Fibroblast of skin of right quadriceps (primary cell): ENCODE results near the gene SRGAP1.

Experiments used
- DNase-seq: peaks from one replicate; pipeline ENCODE4 v3.0.0-alpha.2; 2013

Gene SRGAP1

DNA sequence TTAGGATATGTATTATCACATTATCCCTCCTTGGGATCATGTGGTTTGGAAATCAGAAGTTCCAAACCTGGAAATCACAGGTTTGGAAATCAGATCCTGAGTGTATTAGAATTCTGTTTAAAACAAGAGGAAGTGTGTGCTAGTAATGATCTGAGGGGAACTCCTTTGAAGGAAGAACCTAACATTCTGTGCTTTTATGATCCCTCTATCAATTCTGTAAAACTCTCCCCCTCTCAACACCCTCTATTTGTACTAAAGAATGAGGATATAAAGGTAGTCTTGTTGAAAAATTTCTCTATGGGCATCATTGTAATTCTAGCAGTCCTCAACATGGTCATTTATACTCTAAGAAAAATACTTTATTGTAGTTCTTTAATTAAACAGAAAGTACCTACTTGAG, 97.4 kb downstream of the SRGAP1 start:
- no peak for DNase-seq

- DNase-seq = no peak
These were observed 98.2 kb downstream of the SRGAP1 start for GRCh38 chr12:63942464-63943241.

GRCh38 chr12:63944034-63944579, 99.6 kb downstream of the SRGAP1 start:
- no peak for DNase-seq

DNA sequence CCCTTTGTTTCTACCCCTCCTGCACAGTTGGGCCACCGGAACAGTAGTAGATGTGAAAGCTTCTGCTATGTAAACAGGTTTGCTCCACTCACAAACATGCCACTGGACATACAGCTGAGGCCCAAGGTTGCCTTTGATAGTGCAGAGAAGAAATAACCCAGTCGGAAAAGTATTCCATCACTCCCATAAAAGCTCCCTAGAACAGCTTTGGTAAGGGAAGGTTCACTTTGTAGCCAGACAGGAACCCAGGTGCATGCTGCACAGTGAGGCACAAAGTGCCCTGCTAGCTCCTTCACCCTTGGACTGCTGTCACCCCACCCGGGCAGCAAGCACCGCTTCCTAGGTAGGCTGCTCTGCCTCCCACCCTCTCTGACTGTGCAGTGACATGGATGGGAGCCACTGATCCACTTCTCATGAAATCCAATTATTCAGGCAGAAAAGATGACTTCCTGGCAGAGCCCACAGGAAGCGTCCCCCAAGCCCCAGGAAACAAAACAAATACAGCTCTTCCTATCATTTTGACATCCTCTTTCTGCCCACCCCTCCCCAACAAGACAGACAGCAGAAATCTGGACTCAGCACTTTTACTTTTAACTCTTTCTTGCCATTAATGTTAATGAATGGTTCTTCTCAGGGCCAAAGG, 100.2 kb downstream of the SRGAP1 start:
- DNase-seq = no peak

GRCh38 chr12:63945777-63946176, 101.3 kb downstream of the SRGAP1 start:
- no peak for DNase-seq

DNA sequence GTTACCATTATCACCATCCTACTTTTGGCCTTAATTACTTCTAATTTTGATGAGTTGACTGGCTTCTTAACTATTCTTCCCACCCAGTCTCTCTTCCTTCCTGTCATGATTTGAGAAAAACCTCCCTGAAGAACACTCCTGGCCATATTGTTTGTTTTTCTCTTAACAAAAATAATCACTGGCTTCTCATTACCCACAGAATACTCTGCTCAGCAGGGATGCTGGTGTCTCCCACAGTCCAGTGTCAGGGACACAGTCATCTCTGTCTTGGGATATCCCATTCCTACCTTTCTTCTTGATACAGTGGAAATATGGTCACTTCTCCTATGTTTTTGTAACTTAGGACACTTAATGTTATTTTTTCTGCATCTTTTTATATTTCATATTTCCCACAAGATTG, 103.7 kb downstream of the SRGAP1 start:
- DNase-seq = no peak

GRCh38 chr12:63949902-63950301, 105.4 kb downstream of the SRGAP1 start:
- DNase-seq = no peak

- no peak for DNase-seq
These were observed 108.5 kb downstream of the SRGAP1 start for GRCh38 chr12:63952995-63953394.

DNA sequence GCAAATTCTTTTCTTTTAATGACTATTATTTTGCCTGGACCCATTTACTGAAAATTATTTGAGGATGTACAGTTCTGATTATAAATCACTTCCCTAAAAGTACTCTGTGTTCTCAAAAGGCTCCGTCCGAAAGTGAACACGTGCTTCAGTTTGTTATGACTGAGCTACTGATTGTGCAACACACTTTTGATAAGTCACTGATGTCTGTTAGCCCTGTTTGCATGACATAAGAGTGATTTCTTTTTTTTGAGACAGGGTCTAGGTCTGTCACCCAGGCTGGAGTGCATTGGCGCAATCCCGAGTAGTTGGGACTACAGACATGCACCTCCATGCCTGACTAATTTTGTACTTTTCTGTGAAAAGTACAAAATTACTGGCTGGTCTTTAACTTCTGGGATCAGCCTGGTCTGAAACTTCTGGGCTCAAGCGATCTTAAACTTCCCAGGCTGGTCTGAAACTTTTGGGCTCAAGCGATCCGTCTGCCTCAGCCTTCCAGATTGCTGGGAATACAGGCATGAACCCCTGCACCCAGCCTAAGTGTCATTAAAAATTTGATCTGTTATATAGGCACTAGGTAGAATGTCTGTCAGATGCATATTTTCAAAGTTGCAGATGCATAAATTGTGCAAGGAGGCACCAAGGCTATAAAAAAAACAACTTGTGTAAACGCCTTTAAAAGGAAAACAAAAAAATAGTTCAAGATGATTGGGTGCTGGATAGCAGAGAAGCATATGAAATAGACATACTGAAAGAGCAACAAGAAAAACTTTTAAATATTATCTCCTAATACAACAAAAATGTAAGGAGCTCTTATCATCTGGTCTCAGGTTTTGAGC, 111.5 kb downstream of the SRGAP1 start:
- DNase-seq = no peak

GRCh38 chr12:63957496-63957895, 113.0 kb downstream of the SRGAP1 start:
- DNase-seq = no peak

DNA sequence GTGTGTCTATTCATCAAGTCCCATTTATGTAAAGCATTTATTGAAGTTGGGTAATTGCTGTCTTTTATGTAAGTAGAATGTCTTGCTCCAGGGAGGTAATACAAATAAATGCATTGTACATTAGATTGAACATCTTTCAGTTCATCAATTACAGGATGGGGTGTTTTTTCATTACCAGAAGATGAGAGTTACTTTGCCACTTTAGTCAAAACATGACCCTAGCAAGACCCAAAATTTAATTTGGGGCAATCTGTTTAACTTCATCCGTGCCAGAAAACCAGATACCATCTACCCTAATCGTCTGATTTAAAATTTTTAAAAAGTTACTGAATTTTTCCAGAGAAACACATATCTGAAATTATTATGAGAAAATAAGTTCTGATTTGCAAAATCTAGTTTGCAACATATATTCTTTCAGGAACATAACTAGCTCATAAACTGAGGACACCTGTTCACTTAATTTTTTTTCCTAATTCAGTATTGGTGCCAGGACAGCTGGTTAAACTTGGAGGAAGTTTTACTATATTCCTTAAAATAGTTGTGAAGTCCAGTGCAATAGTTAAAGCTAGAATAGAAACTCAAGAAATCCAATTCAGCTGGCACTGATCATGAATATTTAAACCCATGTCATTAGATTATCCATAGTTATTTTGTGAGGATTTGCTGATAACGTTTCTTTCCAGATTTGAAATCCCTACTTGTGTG, 114.5 kb downstream of the SRGAP1 start:
- DNase-seq = no peak

DNA sequence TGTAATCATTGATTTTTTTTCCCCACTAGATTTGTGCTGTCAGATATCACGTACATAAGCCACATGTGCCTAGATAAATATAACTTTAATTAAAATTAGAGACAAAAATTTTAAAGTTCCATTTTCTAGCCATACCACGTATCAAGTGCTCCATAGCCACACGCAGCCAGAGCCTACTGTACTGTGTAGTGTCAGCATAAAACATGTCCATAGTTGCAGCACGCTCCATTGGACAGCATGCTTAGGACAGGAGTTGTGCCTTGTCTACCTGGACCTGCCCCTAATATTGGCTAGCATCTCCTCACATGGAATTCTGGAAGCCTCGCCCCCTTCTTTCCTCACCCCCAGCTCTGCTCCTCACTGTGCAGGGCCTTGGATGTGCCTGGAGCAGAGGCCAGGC, 116.5 kb downstream of the SRGAP1 start:
- DNase-seq = no peak

- DNase-seq = no peak
These were observed 117.0 kb downstream of the SRGAP1 start for GRCh38 chr12:63961543-63961942.

DNA sequence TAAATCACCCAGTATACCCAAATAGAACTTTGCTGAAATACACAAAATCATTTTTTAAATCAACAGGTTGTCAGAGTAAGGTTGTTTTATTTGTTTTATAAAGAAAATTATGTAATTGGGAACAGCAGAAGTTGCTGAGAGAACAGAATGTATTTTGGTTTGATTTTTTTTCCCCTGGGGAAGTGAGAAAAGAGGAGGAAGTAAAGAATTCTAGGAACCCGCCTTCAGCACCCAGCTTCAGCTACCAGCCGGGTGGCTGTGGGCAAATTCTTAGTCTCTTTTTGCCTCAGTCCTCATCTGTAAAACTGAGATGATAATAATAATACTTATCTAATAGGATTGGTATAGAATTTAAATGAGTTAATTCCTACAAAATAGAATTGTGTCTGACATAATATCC, 119.4 kb downstream of the SRGAP1 start:
- no peak for DNase-seq

- no peak for DNase-seq
These were observed 119.8 kb downstream of the SRGAP1 start for GRCh38 chr12:63964301-63964700.

- DNase-seq = peak; percentile 25
These were observed 121.6 kb downstream of the SRGAP1 start for GRCh38 chr12:63965936-63966605.

GRCh38 chr12:63966606-63966975, 122.1 kb downstream of the SRGAP1 start:
- no peak for DNase-seq

- peak; percentile 68 for DNase-seq
These were observed 123.1 kb downstream of the SRGAP1 start for GRCh38 chr12:63967358-63968145.

GRCh38 chr12:63968673-63969072, 124.2 kb downstream of the SRGAP1 start:
- no peak for DNase-seq

DNA sequence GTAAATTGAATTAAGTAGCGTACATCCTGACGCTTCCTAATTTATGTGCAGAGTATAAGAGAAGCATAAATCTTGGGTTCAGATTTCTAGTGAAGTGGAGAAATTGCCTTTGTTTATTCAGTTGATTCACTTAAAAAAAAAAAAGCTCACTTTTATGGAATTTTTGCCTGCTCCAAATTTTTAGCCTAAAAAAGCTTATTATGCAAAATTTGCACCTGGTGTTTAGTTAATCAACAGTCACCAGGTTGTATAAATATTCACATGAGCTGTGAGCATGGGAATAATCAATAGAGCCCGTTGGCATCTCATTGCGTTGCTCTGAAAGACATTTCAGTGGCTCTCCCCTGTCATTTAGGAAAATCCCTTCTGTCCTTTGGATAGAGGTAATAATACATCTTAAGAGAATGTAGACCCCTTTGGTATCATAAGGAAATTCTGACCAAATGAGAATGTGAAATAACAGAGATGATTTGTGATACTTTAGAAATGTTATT, 132.4 kb downstream of the SRGAP1 start:
- DNase-seq = no peak

DNA sequence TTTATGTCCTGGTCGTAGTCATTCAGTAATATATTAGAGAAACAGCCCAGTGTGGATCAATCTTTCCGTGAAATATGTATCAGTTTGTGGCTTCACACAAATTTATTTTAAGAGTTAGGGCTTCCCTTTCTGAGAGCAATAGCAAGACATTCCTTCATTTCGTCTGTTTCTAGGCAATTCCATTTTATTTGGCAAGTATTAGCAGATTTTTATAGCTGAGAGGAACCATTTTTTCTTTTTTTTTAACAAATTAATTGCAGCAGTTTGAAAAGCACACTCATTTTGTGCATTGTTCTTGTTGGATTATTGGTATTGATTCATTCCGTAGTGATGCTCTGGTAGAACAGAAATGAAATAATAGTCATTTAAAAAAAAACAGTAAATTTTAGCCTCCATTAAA, 132.9 kb downstream of the SRGAP1 start:
- peak; percentile 57 for DNase-seq
